Measurements from ENCODE around the gene EPHA4. TPM values are rescaled to one million over a fixed set of nuclear protein-coding genes. Genes with fewer than 3 reads are reported as not detected.

The EPHA4 gene
- 10 to 100 TPM; 12.3 to 39.3 (median 25.1) TPM for total RNA-seq
- 10 to 100 TPM; 11.3 to 24.9 TPM for polyA plus RNA-seq
- long read RNA-seq, donor 1, transcript EPHA4-211 (2 exons, 2,893 nt): major isoform, 11 of 22 reads
- long read RNA-seq, donor 1, partial matches to known transcripts: 6 of 22 reads
- long read RNA-seq, donor 1, other reads (novel, unspliced or antisense): 5 of 22 reads
- long read RNA-seq, donor 2, partial matches to known transcripts: 0 of 4 reads
- long read RNA-seq, donor 2, other reads (novel, unspliced or antisense): 0 of 4 reads
- long read RNA-seq, donor 3, transcript EPHA4-211 (2 exons, 2,893 nt): major isoform, 8 of 12 reads
- long read RNA-seq, donor 3, partial matches to known transcripts: 0 of 12 reads
- long read RNA-seq, donor 3, other reads (novel, unspliced or antisense): 4 of 12 reads

DNA sequence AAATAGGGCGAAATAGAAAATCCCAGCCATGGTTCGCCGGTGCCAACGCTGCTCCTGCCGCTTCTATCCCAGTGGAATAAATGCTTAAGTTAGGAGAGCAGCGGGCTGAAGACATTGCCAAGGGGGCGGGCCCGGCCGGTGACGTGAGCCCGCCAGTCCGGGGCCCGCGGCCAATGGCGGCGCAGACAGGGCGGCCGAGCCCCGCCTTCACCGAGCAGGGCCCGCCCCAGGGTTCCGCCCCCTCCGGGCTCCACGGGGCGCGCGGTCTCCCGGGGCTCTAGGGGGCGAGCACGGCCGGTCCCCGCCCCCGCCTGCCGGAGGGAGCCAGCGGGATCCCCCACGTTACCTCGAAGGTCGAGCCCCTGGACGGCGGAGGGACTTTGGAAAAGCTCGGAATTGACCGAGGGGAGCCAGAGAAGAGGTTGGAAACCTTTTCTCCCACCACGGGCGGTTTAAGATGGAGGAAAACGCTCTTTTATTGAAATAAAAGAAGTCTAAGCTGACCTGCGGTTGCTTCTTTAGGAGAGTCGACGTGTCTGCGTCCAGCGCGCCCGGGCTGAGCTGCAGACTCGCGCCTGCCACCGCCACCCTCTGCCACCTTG lies at the start of gene EPHA4:
Gene EPHA4 (minus strand): TSS at position 86 of the 602 bp plus-strand sequence. CDS start 56 bp downstream, at position 30.
- intact Hi-C loops (cut with DNase I): loop anchor here (2.0 to 10.0 kb wide), 8 partner anchors 395 to 1838 kb away; no protein-coding TSS in a partner anchor
- peaks cover 12% of the 10 kb centered on the region for H3K4me1 ChIP-seq (ENCODE audit: insufficient read depth)
- TF ChIP-seq, protein P1, sequence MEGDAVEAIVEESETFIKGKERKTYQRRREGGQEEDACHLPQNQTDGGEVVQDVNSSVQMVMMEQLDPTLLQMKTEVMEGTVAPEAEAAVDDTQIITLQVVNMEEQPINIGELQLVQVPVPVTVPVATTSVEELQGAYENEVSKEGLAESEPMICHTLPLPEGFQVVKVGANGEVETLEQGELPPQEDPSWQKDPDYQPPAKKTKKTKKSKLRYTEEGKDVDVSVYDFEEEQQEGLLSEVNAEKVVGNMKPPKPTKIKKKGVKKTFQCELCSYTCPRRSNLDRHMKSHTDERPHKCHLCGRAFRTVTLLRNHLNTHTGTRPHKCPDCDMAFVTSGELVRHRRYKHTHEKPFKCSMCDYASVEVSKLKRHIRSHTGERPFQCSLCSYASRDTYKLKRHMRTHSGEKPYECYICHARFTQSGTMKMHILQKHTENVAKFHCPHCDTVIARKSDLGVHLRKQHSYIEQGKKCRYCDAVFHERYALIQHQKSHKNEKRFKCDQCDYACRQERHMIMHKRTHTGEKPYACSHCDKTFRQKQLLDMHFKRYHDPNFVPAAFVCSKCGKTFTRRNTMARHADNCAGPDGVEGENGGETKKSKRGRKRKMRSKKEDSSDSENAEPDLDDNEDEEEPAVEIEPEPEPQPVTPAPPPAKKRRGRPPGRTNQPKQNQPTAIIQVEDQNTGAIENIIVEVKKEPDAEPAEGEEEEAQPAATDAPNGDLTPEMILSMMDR (IDR thresholded peaks at IDR 0.05): peak; percentile 17 to 53 (median 20)
- TF ChIP-seq EP300 (IDR thresholded peaks at IDR 0.05): no peak
- TF ChIP-seq POLR2A (IDR thresholded peaks at IDR 0.05): peak; percentile 66
- H3K27ac ChIP-seq: peak within 1 kb of the TSS; percentile 77 to 91
- H3K27me3 ChIP-seq: no peaks in the 10 kb centered on the region
- no peaks in the 10 kb centered on the region for H3K36me3 ChIP-seq
- DNase-seq: peak; percentile 91 to 96 (median 94)
- peak within 1 kb of the TSS; percentile 48 for H3K4me3 ChIP-seq
- WGBS, 3 donors: 0% methylated on average over 54 to 55 of the region's 55 CpGs
- H3K9me3 ChIP-seq: no peaks in the 10 kb centered on the region

DNA sequence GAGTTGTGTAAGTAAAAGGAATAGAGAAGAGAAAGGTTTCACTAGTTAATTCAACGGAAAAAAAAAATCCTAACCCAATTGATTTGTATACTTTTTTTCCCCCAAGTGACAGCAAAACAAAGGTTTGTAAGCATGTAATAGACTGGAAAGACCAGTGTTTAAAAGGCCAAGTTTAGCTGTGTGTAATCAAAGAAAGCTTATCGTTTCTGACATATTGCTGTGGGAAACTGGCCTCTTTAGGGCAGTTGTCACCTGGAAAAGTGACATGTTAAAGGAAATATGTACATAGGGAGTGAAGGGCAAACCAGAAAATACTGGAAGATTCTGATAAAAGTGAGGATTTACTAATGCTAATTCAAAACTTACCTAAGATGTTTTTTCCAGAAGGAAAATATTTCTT lies 45.9 kb upstream of the EPHA4 start:
- TF ChIP-seq POLR2A (IDR thresholded peaks at IDR 0.05): no peak
- no peak for TF ChIP-seq EP300 (IDR thresholded peaks at IDR 0.05)
- TF ChIP-seq, protein P1 (IDR thresholded peaks at IDR 0.05): no peak
- DNase-seq: no peak
- 39 to 51% (median 43%) methylated on average over 2 of the region's 2 CpGs for WGBS, 3 donors
- Histone ChIP-seq H3K27me3 (no peaks in the 10 kb centered on the region), H3K4me3 (no peak overlapping the region), H3K27ac (no peak overlapping the region), H3K36me3 (no peaks in the 10 kb centered on the region), H3K9me3 (no peaks in the 10 kb centered on the region), H3K4me1 (ENCODE audit: insufficient read depth) (no peaks in the 10 kb centered on the region)
- intact Hi-C loops (cut with DNase I): no loop called here

- DNase-seq: no peak
- intact Hi-C loops (cut with DNase I): no loop called here
- Histone ChIP-seq H3K27me3 (no peaks in the 10 kb centered on the region), H3K9me3 (no peaks in the 10 kb centered on the region), H3K36me3 (no peaks in the 10 kb centered on the region), H3K4me1 (ENCODE audit: insufficient read depth) (no peaks in the 10 kb centered on the region), H3K4me3 (no peak overlapping the region), H3K27ac (no peak overlapping the region)
- 92 to 96% (median 93%) methylated on average over 13 of the region's 13 CpGs for WGBS, 3 donors
- TF ChIP-seq, protein P1 (IDR thresholded peaks at IDR 0.05): no peak
- TF ChIP-seq EP300 (IDR thresholded peaks at IDR 0.05) (no peak), POLR2A (IDR thresholded peaks at IDR 0.05) (no peak)
Observed at GRCh38 chr2:221616561-221616960, 44.5 kb upstream of the EPHA4 start.

DNA sequence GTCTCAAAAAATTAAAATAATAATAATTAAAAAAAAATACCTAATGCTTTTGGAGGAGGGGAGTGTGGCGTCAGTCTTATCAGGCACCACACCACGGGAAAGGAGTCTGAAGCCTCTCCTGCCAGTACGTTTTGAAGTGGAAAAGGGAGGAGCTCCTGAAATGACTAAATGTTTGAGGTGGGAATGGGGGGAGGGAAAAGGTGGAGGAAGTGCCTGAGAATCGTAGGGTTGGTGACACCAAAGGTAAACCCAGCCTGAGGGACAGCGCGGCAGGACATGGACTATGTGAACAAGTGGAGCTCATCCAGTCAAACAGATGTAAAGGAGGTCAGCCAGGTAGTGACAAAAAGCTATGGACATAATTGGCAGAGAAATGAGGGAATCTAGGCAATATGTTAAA lies 42.2 kb upstream of the EPHA4 start:
- no peak overlapping the region for H3K27ac ChIP-seq
- H3K4me1 ChIP-seq (ENCODE audit: insufficient read depth): no peaks in the 10 kb centered on the region
- no peaks in the 10 kb centered on the region for H3K9me3 ChIP-seq
- intact Hi-C loops (cut with DNase I): no loop called here
- TF ChIP-seq EP300 (IDR thresholded peaks at IDR 0.05) (no peak), POLR2A (IDR thresholded peaks at IDR 0.05) (no peak)
- TF ChIP-seq, protein P1 (IDR thresholded peaks at IDR 0.05): no peak
- H3K27me3 ChIP-seq: no peaks in the 10 kb centered on the region
- H3K4me3 ChIP-seq: no peak overlapping the region
- 46 to 55% (median 49%) methylated on average over 6 of the region's 6 CpGs for WGBS, 3 donors
- no peak for DNase-seq
- no peaks in the 10 kb centered on the region for H3K36me3 ChIP-seq

Measured in ovary (tissue), 10 donors.